AG04449 (cell line): ENCODE results near the gene OLA1.

Experiments used
- CTCF ChIA-PET: fragments of 350-600 bp; formaldehyde crosslinking; extraction: SDS; loops from one replicate; lab custom pipeline; 2021; ENCODE audit warnings: antibody characterized with exemption; lab: Yijun Ruan, JAX
- POLR2A ChIA-PET: fragments of 400-600, 350-600 bp; formaldehyde crosslinking; extraction: SDS; loops from one replicate; lab custom pipeline; 2020; ENCODE audit warnings: antibody characterized with exemption, inconsistent platforms; lab: Yijun Ruan, JAX
- DNase-seq: peaks from one replicate; pipeline ENCODE4 v3.0.0-alpha.2; 2010; ENCODE audit warnings: low read depth, low spot score
- H3K4me3 ChIP-seq: 2 replicates; pipeline ENCODE4 v1.5.1; 2011; ENCODE audit warnings: low read depth, mild to moderate bottlenecking, control low read depth, low read length
- TF ChIP-seq, protein P1 (sequence below): IDR thresholded peaks from one replicate; pipeline ENCODE4 v1.5.1; 2011; ENCODE audit warnings: mild to moderate bottlenecking, moderate library complexity, low read length, control low read depth, inconsistent platforms; ENCODE audit not compliant: insufficient read depth; ENCODE audit errors: missing control alignments

The OLA1 gene

DNA sequence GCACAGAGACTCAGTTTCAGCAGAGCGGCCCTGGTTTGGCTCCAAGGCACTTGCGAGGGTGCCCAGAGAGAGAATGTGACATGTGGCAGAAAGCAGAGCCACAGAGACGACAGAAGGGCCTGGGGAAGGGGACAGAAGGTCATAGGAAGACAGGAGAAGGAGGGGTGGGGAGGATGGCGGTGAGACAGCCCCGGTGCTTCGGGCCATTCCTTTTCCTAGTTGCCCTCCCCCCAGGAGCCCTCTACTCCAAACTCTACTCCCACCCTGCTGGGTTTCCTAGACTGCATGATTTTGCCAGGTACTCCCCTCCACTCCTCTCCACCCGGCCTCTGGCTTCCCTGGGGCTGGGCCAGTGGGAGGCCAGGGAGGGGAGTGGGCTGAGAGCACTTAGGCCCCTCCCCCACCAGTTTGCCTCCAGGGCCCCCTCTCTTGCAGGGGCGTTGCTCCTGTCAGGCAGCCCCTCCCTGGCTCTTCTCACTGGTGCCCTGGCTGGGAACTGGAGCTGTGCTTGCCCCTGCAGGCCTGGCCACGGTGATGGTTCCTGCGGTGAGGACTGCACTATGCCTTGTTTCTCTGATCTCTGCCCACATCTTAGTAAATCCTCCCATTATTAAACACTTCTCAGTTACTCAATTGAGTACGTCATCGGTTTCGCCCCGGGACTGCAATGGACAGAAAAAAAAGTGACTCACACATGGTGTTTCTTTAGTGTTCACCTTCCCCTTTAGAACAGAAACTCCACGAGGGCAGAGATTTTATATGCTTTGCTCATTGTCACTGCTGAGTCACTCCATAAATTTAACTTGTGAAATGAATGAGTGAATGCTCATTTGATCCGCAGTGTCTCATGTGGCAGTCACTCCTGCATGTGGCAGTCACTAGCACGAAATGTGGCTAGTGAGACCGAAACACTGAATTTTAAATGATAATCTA lies 224.5 kb downstream of the OLA1 start:
- H3K4me3 ChIP-seq: no peak overlapping the region
- POLR2A ChIA-PET: no interaction called here
- TF ChIP-seq, protein P1, sequence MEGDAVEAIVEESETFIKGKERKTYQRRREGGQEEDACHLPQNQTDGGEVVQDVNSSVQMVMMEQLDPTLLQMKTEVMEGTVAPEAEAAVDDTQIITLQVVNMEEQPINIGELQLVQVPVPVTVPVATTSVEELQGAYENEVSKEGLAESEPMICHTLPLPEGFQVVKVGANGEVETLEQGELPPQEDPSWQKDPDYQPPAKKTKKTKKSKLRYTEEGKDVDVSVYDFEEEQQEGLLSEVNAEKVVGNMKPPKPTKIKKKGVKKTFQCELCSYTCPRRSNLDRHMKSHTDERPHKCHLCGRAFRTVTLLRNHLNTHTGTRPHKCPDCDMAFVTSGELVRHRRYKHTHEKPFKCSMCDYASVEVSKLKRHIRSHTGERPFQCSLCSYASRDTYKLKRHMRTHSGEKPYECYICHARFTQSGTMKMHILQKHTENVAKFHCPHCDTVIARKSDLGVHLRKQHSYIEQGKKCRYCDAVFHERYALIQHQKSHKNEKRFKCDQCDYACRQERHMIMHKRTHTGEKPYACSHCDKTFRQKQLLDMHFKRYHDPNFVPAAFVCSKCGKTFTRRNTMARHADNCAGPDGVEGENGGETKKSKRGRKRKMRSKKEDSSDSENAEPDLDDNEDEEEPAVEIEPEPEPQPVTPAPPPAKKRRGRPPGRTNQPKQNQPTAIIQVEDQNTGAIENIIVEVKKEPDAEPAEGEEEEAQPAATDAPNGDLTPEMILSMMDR: no peak
- CTCF ChIA-PET: interaction anchor here (1.1 to 1.5 kb wide), 2 partner anchors 11 to 17 kb away, joined by 3 to 6 read pairs; no protein-coding TSS in a partner anchor
- DNase-seq: no peak
